ENCODE measurements around the gene SRM. TPM values are rescaled to one million over a fixed set of nuclear protein-coding genes. Genes with fewer than 3 reads are reported as not detected.
A peak's percentile ranks its signal among the peaks of the same experiment; 100 is the strongest.

The SRM gene
- polyA plus RNA-seq (2013, experiment 1 of 2), result 208 TPM
- polyA plus RNA-seq (2013, experiment 2 of 2), result 196 TPM

DNA sequence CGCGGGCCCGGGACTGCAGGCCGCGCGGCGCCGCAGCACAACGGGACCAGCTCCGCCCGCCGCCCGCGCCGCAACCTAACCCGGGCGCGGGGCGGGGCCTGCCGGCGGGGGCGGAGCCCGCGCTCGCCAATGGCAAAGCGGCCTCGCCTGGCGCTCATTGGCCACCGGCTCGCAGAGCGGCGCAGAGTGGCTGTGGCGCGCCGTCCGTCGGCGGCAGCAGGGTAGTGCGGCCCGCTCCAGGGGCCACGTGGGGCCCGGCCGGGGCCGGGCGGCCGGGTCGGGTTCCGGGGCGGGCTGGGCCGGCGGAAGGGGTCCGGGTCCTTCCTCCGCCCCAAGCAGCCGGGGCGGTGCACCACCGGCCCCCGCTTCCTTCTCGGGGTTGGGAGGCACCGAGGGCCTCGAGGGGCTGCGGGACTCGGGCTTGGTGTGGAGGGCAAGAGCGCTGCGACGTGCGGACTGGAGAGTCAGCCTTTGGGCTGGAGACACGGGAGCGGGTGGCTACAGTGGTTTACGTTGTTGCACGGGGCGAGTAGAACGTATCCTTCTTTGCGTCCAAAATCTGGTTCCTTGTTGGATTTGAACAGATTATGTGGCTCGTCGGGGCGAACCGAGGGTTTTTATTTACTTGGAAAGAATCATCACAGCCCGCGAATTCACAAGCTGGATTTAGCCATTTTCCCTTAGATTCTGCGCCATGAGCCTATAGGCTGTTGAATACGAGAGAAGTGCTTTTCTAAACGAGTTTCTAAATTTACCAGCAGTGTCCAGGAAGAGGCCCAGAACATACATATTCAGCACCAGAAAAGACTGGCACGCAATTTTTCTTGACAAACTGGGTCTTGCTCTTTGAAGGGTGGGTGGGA is at the start of gene SRM:
Gene SRM (minus strand): TSS at position 51 of the 863 bp plus-strand sequence. CDS start 75 bp downstream, outside the sequence.
- Histone ChIP-seq H3K27ac (ENCODE audit: low read length, poor library complexity, severe bottlenecking) (peak within 1 kb of the TSS; percentile 84), H3K9ac (ENCODE audit: low read length) (peak within 1 kb of the TSS; percentile 90), H3K4me2 (ENCODE audit: low read length, poor library complexity, severe bottlenecking) (peak within 1 kb of the TSS; percentile 86), H3K4ac (ENCODE audit: low read depth in 1 of 2, low read length in 2 of 2) (peak within 1 kb of the TSS; percentile 71 to 72), H3K14ac (ENCODE audit: low read length in 2 of 2) (peak within 1 kb of the TSS; percentile 4 to 82), H4K91ac (ENCODE audit: low read length) (peak within 1 kb of the TSS; percentile 82), H3K79me1 (replicated peaks; ENCODE audit: low read length, poor library complexity, severe bottlenecking) (peaks cover 34% of the 10 kb centered on the region), H2AFZ (ENCODE audit: low read depth, low read length) (peak within 1 kb of the TSS; percentile 90), H3K23ac (ENCODE audit: low read length in 2 of 2) (peak within 1 kb of the TSS in 1 of 2 experiments; percentile 84), H3K4me3 (ENCODE audit: insufficient read depth in 1 of 2, low read depth in 1 of 2, low read length in 2 of 2) (peak within 1 kb of the TSS; percentile 97), H3K27me3 (ENCODE audit: control insufficient read depth in 1 of 2, insufficient read depth in 1 of 2, low read length in 2 of 2) (no peaks in the 10 kb centered on the region), H2BK12ac (ENCODE audit: low read length in 2 of 2) (peak within 1 kb of the TSS in 1 of 2 experiments; percentile 45), H3K36me3 (ENCODE audit: control insufficient read depth in 1 of 2, insufficient read depth in 2 of 2, low read depth in 1 of 2, low read length in 2 of 2) (peaks cover 35 to 60% of the 10 kb centered on the region in 2 experiments), H2AK5ac (ENCODE audit: low read length, severe bottlenecking) (no peak within 1 kb of the TSS), H2BK5ac (ENCODE audit: low read depth, low read length, poor library complexity, severe bottlenecking) (peak within 1 kb of the TSS; percentile 80), H2BK120ac (ENCODE audit: low read depth, low read length) (peak within 1 kb of the TSS; percentile 73), H3K18ac (ENCODE audit: low read depth in 1 of 2, low read length in 2 of 2) (peak within 1 kb of the TSS; percentile 85 to 95), H2BK15ac (ENCODE audit: low read depth, poor library complexity, severe bottlenecking) (peak within 1 kb of the TSS; percentile 96), H3K4me1 (ENCODE audit: control insufficient read depth, insufficient read depth, low read depth, low read length) (peaks cover 14% of the 10 kb centered on the region), H3K9me3 (ENCODE audit: control insufficient read depth, low read length) (no peaks in the 10 kb centered on the region), H4K8ac (ENCODE audit: low read length) (peak within 1 kb of the TSS; percentile 97)
- DNase-seq, result peak; percentile 87
- WGBS, result under 1% methylated on average over 55 of the region's 83 CpGs

- H3K9ac ChIP-seq (ENCODE audit: low read length), result no peak overlapping the region
- H3K4ac ChIP-seq (ENCODE audit: low read depth in 1 of 2, low read length in 2 of 2), result no peak overlapping the region
- H4K8ac ChIP-seq (ENCODE audit: low read length), result no peak overlapping the region
Observed at GRCh38 chr1:11109047-11109760, 49.4 kb upstream of the SRM start.

DNA sequence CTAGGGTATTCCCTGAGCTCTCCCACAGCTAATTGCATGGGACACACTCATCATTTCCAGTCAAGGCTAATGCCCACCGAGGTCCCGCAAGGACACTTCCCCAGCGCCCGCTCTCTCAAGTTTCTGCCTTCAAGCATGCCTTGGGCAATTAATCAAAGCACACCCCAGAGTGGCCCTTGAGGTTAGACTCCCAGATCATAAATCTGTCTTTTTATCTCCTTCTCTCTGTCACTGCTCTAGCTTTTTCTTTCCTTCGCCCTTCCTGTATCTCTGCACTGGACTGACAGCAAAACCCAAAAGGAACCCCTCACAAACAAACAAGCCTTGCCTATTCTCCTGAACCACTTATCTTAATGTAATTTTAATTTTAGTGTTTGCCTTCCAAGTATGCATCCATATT is 47.8 kb upstream of the SRM start:
- no peak overlapping the region for H4K91ac ChIP-seq (ENCODE audit: low read length)
- H3K9ac ChIP-seq (ENCODE audit: low read length), result no peak overlapping the region
- H2AFZ ChIP-seq (ENCODE audit: low read depth, low read length), result no peak overlapping the region
- no peak overlapping the region for H3K4me3 ChIP-seq (ENCODE audit: insufficient read depth in 1 of 2, low read depth in 1 of 2, low read length in 2 of 2)
- no peak overlapping the region for H3K4ac ChIP-seq (ENCODE audit: low read depth in 1 of 2, low read length in 2 of 2)
- H3K36me3 ChIP-seq (ENCODE audit: control insufficient read depth in 1 of 2, insufficient read depth in 2 of 2, low read depth in 1 of 2, low read length in 2 of 2), result peaks cover 40 to 64% of the 10 kb centered on the region in 2 experiments
- no peak overlapping the region for H3K14ac ChIP-seq (ENCODE audit: low read length in 2 of 2)
- H2BK5ac ChIP-seq (ENCODE audit: low read depth, low read length, poor library complexity, severe bottlenecking), result no peak overlapping the region
- H3K23ac ChIP-seq (ENCODE audit: low read length in 2 of 2), result no peak overlapping the region
- no peaks in the 10 kb centered on the region for H3K79me1 ChIP-seq (replicated peaks; ENCODE audit: low read length, poor library complexity, severe bottlenecking)
- no peak overlapping the region for H3K27ac ChIP-seq (ENCODE audit: low read length, poor library complexity, severe bottlenecking)
- no peak for DNase-seq
- H2BK15ac ChIP-seq (ENCODE audit: low read depth, poor library complexity, severe bottlenecking), result no peak overlapping the region
- no peak overlapping the region for H3K4me2 ChIP-seq (ENCODE audit: low read length, poor library complexity, severe bottlenecking)
- H4K8ac ChIP-seq (ENCODE audit: low read length), result no peak overlapping the region
- H3K18ac ChIP-seq (ENCODE audit: low read depth in 1 of 2, low read length in 2 of 2), result no peak overlapping the region
- H3K9me3 ChIP-seq (ENCODE audit: control insufficient read depth, low read length), result no peaks in the 10 kb centered on the region
- no peak overlapping the region for H2BK12ac ChIP-seq (ENCODE audit: low read length in 2 of 2)
- no peak overlapping the region for H2BK120ac ChIP-seq (ENCODE audit: low read depth, low read length)
- no peak overlapping the region for H2AK5ac ChIP-seq (ENCODE audit: low read length, severe bottlenecking)
- WGBS, result 83% methylated on average over 5 of the region's 5 CpGs
- H3K4me1 ChIP-seq (ENCODE audit: control insufficient read depth, insufficient read depth, low read depth, low read length), result no peaks in the 10 kb centered on the region
- no peaks in the 10 kb centered on the region for H3K27me3 ChIP-seq (ENCODE audit: control insufficient read depth in 1 of 2, insufficient read depth in 1 of 2, low read length in 2 of 2)

More at GRCh38 chr1:11109047-11109760, 49.4 kb upstream of the SRM start:
- no peak overlapping the region for H2AK5ac ChIP-seq (ENCODE audit: low read length, severe bottlenecking)
- H3K4me3 ChIP-seq (ENCODE audit: insufficient read depth in 1 of 2, low read depth in 1 of 2, low read length in 2 of 2), result no peak overlapping the region
- WGBS, result 89% methylated on average over 5 of the region's 7 CpGs
- DNase-seq, result no peak
- no peaks in the 10 kb centered on the region for H3K79me1 ChIP-seq (replicated peaks; ENCODE audit: low read length, poor library complexity, severe bottlenecking)
- H4K91ac ChIP-seq (ENCODE audit: low read length), result no peak overlapping the region
- no peak overlapping the region for H3K4me2 ChIP-seq (ENCODE audit: low read length, poor library complexity, severe bottlenecking)
- no peaks in the 10 kb centered on the region for H3K9me3 ChIP-seq (ENCODE audit: control insufficient read depth, low read length)
- H3K4me1 ChIP-seq (ENCODE audit: control insufficient read depth, insufficient read depth, low read depth, low read length), result no peaks in the 10 kb centered on the region
- no peak overlapping the region for H3K18ac ChIP-seq (ENCODE audit: low read depth in 1 of 2, low read length in 2 of 2)
- H2AFZ ChIP-seq (ENCODE audit: low read depth, low read length), result no peak overlapping the region
- H2BK15ac ChIP-seq (ENCODE audit: low read depth, poor library complexity, severe bottlenecking), result no peak overlapping the region
- H3K36me3 ChIP-seq (ENCODE audit: control insufficient read depth in 1 of 2, insufficient read depth in 2 of 2, low read depth in 1 of 2, low read length in 2 of 2), result peaks cover 49 to 78% of the 10 kb centered on the region in 2 experiments
- no peak overlapping the region for H3K27ac ChIP-seq (ENCODE audit: low read length, poor library complexity, severe bottlenecking)
- no peak overlapping the region for H3K14ac ChIP-seq (ENCODE audit: low read length in 2 of 2)
- H3K27me3 ChIP-seq (ENCODE audit: control insufficient read depth in 1 of 2, insufficient read depth in 1 of 2, low read length in 2 of 2), result no peaks in the 10 kb centered on the region
- no peak overlapping the region for H2BK120ac ChIP-seq (ENCODE audit: low read depth, low read length)
- H2BK5ac ChIP-seq (ENCODE audit: low read depth, low read length, poor library complexity, severe bottlenecking), result no peak overlapping the region
- no peak overlapping the region for H3K23ac ChIP-seq (ENCODE audit: low read length in 2 of 2)
- H2BK12ac ChIP-seq (ENCODE audit: low read length in 2 of 2), result no peak overlapping the region

DNA sequence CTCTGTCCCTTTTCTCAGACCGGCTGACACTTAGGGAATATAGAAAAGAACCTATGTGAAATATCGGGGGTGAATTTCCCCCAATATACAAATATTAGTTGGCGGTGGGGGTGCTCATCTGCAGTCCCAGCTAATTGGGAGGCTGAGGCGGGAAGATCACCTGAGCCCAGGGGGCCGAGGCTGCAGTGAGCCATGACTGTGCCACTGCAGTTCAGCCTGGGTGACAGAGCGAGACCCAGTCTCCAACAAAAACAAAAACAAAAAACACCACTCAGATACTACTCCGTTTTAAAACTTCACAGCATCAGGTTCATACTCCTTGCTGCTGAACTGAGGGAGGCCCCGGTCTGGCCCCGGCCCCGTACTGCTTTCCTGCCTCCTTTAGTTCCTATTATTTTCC is 45.8 kb upstream of the SRM start:
- Histone ChIP-seq H3K9ac (ENCODE audit: low read length) (no peak overlapping the region), H3K36me3 (ENCODE audit: control insufficient read depth in 1 of 2, insufficient read depth in 2 of 2, low read depth in 1 of 2, low read length in 2 of 2) (peaks cover 27 to 45% of the 10 kb centered on the region in 2 experiments), H3K27ac (ENCODE audit: low read length, poor library complexity, severe bottlenecking) (no peak overlapping the region), H2BK12ac (ENCODE audit: low read length in 2 of 2) (no peak overlapping the region), H3K4me2 (ENCODE audit: low read length, poor library complexity, severe bottlenecking) (no peak overlapping the region), H3K4ac (ENCODE audit: low read depth in 1 of 2, low read length in 2 of 2) (no peak overlapping the region), H2BK120ac (ENCODE audit: low read depth, low read length) (no peak overlapping the region), H4K8ac (ENCODE audit: low read length) (no peak overlapping the region), H2BK5ac (ENCODE audit: low read depth, low read length, poor library complexity, severe bottlenecking) (no peak overlapping the region), H2AFZ (ENCODE audit: low read depth, low read length) (no peak overlapping the region), H3K27me3 (ENCODE audit: control insufficient read depth in 1 of 2, insufficient read depth in 1 of 2, low read length in 2 of 2) (no peaks in the 10 kb centered on the region), H3K4me3 (ENCODE audit: insufficient read depth in 1 of 2, low read depth in 1 of 2, low read length in 2 of 2) (no peak overlapping the region), H3K4me1 (ENCODE audit: control insufficient read depth, insufficient read depth, low read depth, low read length) (no peaks in the 10 kb centered on the region), H3K18ac (ENCODE audit: low read depth in 1 of 2, low read length in 2 of 2) (no peak overlapping the region), H2BK15ac (ENCODE audit: low read depth, poor library complexity, severe bottlenecking) (no peak overlapping the region), H4K91ac (ENCODE audit: low read length) (no peak overlapping the region), H3K9me3 (ENCODE audit: control insufficient read depth, low read length) (no peaks in the 10 kb centered on the region), H3K14ac (ENCODE audit: low read length in 2 of 2) (no peak overlapping the region), H3K79me1 (replicated peaks; ENCODE audit: low read length, poor library complexity, severe bottlenecking) (no peaks in the 10 kb centered on the region), H2AK5ac (ENCODE audit: low read length, severe bottlenecking) (no peak overlapping the region), H3K23ac (ENCODE audit: low read length in 2 of 2) (no peak overlapping the region)
- 96% methylated on average over 9 of the region's 10 CpGs for WGBS
- DNase-seq, result no peak

All from mesenchymal stem cell (in vitro differentiated cells and primary cell).